Measurements from ENCODE around the gene CACNB3. TPM values are rescaled to one million over a fixed set of nuclear protein-coding genes. Genes with fewer than 3 reads are reported as not detected.

CACNB3 gene
- total RNA-seq, 1 donor from 2014 or later: 40.5 TPM

DNA sequence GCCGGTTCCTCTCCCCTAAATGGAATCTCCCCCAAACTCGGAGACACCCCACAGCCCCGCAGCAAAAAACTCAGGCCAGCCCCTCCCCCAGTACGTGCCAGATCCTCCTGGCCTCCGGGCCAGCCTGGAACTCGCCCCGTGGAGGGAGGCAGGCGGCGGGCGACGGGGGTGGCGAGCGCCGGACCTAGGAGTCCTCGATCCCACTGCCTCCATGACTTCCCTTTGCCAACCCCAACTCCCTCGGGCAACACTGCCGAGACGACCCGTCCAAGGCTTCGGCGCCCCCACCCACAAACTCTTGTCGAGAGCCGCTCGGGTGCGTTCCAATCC, 29.8 kb upstream of the CACNB3 start:
- Mint-ChIP-seq H3K27ac (ENCODE audit: unreplicated experiment) (peak overlapping the region; percentile 41), H3K4me3 (ENCODE audit: unreplicated experiment) (peak overlapping the region; percentile 94), H3K4me1 (ENCODE audit: low read depth, unreplicated experiment) (peaks cover 8% of the 10 kb centered on the region), H3K36me3 (ENCODE audit: low read depth, unreplicated experiment) (no peaks in the 10 kb centered on the region), H3K27me3 (ENCODE audit: low read depth, unreplicated experiment) (peaks cover 4% of the 10 kb centered on the region), H3K9me3 (ENCODE audit: unreplicated experiment) (no peaks in the 10 kb centered on the region)
- peak overlapping the region; percentile 38 for H3K27ac ChIP-seq (ENCODE audit: low read depth, low read length)
- H3K9me3 ChIP-seq (ENCODE audit: insufficient read depth, low read depth, low read length): no peaks in the 10 kb centered on the region
- peak overlapping the region; percentile 91 for H3K4me2 ChIP-seq (ENCODE audit: low read length)
- H3K36me3 ChIP-seq (ENCODE audit: insufficient read depth, low read length): no peaks in the 10 kb centered on the region
- DNase-seq (ENCODE audit: low read depth): no peak
- peaks cover 37% of the 10 kb centered on the region for H4K20me1 ChIP-seq (ENCODE audit: insufficient read depth, low read length)
- FAIRE-seq: no peak
- H2AFZ ChIP-seq (ENCODE audit: low read depth, low read length): peak overlapping the region; percentile 83
- peak overlapping the region; percentile 69 for H3K4me3 ChIP-seq (ENCODE audit: insufficient read depth, low read depth, low read length)
- TF ChIP-seq EZH2 (IDR thresholded peaks at IDR 0.05; ENCODE audit: insufficient read depth, low read length): no peak
- TF ChIP-seq, protein P1, sequence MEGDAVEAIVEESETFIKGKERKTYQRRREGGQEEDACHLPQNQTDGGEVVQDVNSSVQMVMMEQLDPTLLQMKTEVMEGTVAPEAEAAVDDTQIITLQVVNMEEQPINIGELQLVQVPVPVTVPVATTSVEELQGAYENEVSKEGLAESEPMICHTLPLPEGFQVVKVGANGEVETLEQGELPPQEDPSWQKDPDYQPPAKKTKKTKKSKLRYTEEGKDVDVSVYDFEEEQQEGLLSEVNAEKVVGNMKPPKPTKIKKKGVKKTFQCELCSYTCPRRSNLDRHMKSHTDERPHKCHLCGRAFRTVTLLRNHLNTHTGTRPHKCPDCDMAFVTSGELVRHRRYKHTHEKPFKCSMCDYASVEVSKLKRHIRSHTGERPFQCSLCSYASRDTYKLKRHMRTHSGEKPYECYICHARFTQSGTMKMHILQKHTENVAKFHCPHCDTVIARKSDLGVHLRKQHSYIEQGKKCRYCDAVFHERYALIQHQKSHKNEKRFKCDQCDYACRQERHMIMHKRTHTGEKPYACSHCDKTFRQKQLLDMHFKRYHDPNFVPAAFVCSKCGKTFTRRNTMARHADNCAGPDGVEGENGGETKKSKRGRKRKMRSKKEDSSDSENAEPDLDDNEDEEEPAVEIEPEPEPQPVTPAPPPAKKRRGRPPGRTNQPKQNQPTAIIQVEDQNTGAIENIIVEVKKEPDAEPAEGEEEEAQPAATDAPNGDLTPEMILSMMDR (IDR thresholded peaks at IDR 0.05; ENCODE audit: insufficient read depth, low read depth, low read length): no peak
- H3K79me2 ChIP-seq (ENCODE audit: insufficient read depth, low read length): peaks cover 46% of the 10 kb centered on the region
- peaks cover 13% of the 10 kb centered on the region for H3K4me1 ChIP-seq (ENCODE audit: insufficient read depth, low read length)
- H3K9ac ChIP-seq (ENCODE audit: low read length): peak overlapping the region; percentile 86
- no peaks in the 10 kb centered on the region for H3K27me3 ChIP-seq (ENCODE audit: insufficient read depth, low read length)

DNA sequence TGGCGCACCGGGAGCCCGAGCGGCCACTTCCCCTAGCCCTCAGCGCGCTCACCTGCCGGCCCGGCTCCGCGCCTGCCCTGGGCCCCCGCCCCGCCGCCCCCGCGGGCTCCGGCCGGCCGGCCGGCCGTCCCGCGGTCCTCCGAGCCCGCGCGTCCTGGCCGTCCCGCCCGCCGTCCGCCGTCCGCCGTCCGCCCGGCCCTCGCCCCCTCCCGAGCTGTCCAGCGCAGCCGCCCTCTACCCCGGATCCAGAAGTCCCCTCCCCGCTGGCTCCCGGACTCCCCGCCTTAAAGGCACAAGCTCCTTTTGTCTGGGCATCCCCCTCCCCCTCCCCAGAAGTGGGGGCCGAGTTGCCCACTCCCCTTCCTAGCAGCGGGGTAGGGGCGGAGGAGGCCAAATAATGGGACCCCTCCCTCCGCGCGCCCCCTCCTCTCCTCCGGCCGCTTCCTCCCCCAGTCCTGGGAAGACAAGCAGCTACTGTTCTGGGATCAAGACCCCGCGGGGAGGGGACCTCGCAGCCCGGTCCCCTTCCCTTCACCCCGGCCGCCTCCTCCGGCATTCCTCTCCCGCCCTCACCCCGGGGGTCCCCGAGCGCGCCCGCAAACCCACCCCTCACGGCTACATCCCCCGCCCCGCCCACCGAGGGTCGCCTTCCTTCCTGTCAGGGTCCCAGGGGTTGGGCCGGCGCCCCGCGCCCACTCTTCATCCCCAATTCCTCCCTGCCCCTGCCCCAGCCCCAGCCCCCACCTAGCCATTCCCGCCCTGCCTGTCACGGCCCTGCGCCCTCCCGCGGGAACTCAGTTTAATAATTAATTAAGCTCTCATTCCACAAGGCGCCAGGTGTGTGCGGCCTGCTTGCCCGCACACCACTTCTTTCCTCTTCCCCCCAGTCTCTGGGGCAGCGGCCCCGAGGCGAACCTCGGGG, 29.2 kb upstream of the CACNB3 start, which contains the start of gene ADCY6:
TSS of gene ADCY6 (minus strand) at position 236 of the 922 bp plus-strand sequence. CDS start 5,655 bp downstream, outside the sequence.
- Histone ChIP-seq H3K9ac (ENCODE audit: low read length) (peak within 1 kb of the TSS; percentile 86), H3K4me2 (ENCODE audit: low read length) (peak within 1 kb of the TSS; percentile 91), H3K4me1 (ENCODE audit: insufficient read depth, low read length) (peaks cover 13% of the 10 kb centered on the region), H3K27ac (ENCODE audit: low read depth, low read length) (peak within 1 kb of the TSS; percentile 50), H2AFZ (ENCODE audit: low read depth, low read length) (peak within 1 kb of the TSS; percentile 84), H3K79me2 (ENCODE audit: insufficient read depth, low read length) (peaks cover 45% of the 10 kb centered on the region), H3K4me3 (ENCODE audit: insufficient read depth, low read depth, low read length) (peak within 1 kb of the TSS; percentile 69), H4K20me1 (ENCODE audit: insufficient read depth, low read length) (peaks cover 32% of the 10 kb centered on the region), H3K27me3 (ENCODE audit: insufficient read depth, low read length) (no peaks in the 10 kb centered on the region), H3K9me3 (ENCODE audit: insufficient read depth, low read depth, low read length) (no peaks in the 10 kb centered on the region), H3K36me3 (ENCODE audit: insufficient read depth, low read length) (no peaks in the 10 kb centered on the region)
- H3K4me3 Mint-ChIP-seq (ENCODE audit: unreplicated experiment): peak within 1 kb of the TSS; percentile 94
- peaks cover 8% of the 10 kb centered on the region for H3K4me1 Mint-ChIP-seq (ENCODE audit: low read depth, unreplicated experiment)
- DNase-seq (ENCODE audit: low read depth) (peak; percentile 65), FAIRE-seq (no peak)
- TF ChIP-seq EZH2 (IDR thresholded peaks at IDR 0.05; ENCODE audit: insufficient read depth, low read length): no peak
- TF ChIP-seq, protein P1 (IDR thresholded peaks at IDR 0.05; ENCODE audit: insufficient read depth, low read depth, low read length): no peak
- H3K36me3 Mint-ChIP-seq (ENCODE audit: low read depth, unreplicated experiment): no peaks in the 10 kb centered on the region
- H3K27ac Mint-ChIP-seq (ENCODE audit: unreplicated experiment): peak within 1 kb of the TSS; percentile 41
- peaks cover 5% of the 10 kb centered on the region for H3K27me3 Mint-ChIP-seq (ENCODE audit: low read depth, unreplicated experiment)
- H3K9me3 Mint-ChIP-seq (ENCODE audit: unreplicated experiment): no peaks in the 10 kb centered on the region

Measured in astrocyte (in vitro differentiated cells and primary cell).